Fibroblast of lung (primary cell): ENCODE data around the gene NSUN2.

ENCODE experiments used
- CTCF ChIP-seq, 2 donors: IDR thresholded peaks in 1 of 2; conservative IDR thresholded peaks in 1 of 2; 1 replicate in 1 of 2; 2 replicates in 1 of 2; pipeline ENCODE4 v1.5.1; 2011 to 2012; ENCODE audit warnings: low read length in 2 of 2, control low read depth in 1 of 2, inconsistent platforms in 1 of 2, low read depth in 1 of 2, mild to moderate bottlenecking in 1 of 2
- EZH2 ChIP-seq: IDR thresholded peaks from 2 replicates; pipeline ENCODE4 v1.5.1; 2012; ENCODE audit warnings: low read length, control low read depth, mild to moderate bottlenecking; ENCODE audit errors: missing control alignments

- TF ChIP-seq CTCF (conservative IDR thresholded peaks at IDR 0.05 in 1 of 2, IDR thresholded peaks at IDR 0.05 in 1 of 2; ENCODE audit: low read depth in 1 of 2, low read length in 2 of 2) (no peak), EZH2 (no peak)
Measured at GRCh38 chr5:6607559-6607936, 25.3 kb downstream of the NSUN2 start.
